ENCODE results near the gene DFFB. TPM values are rescaled to one million over a fixed set of nuclear protein-coding genes. Genes with fewer than 3 reads are reported as not detected.

The DFFB gene
- total and polyA plus RNA-seq, 2 donors (not counting 3 experiments of a cell fraction or from before 2014, with no cell fraction given): 11.7 to 11.8 TPM

DNA sequence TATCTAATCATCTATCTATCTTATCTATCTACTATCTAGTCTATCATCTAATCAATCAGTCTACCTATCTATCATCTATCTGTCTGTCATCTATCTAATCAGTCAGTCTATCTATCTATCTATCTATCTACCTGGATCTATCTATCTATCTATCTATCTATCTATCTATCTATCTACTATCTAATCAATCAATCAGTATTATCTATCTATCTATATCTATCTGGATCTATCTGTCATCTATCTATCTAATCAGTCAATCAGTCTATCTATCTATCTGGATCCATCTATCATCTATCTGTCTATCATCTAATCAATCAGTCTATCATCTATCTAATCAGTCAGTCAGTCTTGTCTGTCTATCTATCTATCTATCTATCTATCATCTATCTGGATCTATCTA lies 69.7 kb downstream of the DFFB start:
- no TSS peak for BruUV-seq (replicated peaks)

More for the DNA sequence above, 69.7 kb downstream of the DFFB start:
- DNase-seq (ENCODE audit: low read depth, low spot score): no peak
- Histone ChIP-seq H2AFZ (ENCODE audit: low read depth, low read length) (no peak overlapping the region), H3K9ac (replicated peaks; ENCODE audit: extremely low read depth, insufficient read depth, low read length) (no peak overlapping the region), H4K20me1 (replicated peaks; ENCODE audit: control insufficient read depth, extremely low read depth, insufficient read depth, low read length) (no peaks in the 10 kb centered on the region), H3K4me3 (replicated peaks in 1 of 3; ENCODE audit: insufficient read depth in 1 of 3, low read depth in 1 of 3, low read length in 3 of 3) (no peak overlapping the region), H3K9me1 (replicated peaks; ENCODE audit: control insufficient read depth, extremely low read depth, insufficient read depth, low read length) (no peaks in the 10 kb centered on the region), H3K4me2 (ENCODE audit: insufficient read depth, low read length) (no peak overlapping the region), H3K79me2 (ENCODE audit: control insufficient read depth, insufficient read depth, low read length) (no peaks in the 10 kb centered on the region), H3K27ac (ENCODE audit: insufficient read depth, low read depth, low read length) (no peak overlapping the region), H3K36me3 (ENCODE audit: control insufficient read depth in 2 of 2, extremely low read depth in 1 of 2, insufficient read depth in 2 of 2, low read length in 2 of 2) (no peaks in the 10 kb centered on the region), H3K9me3 (replicated peaks; ENCODE audit: control insufficient read depth, insufficient read depth, low read length) (no peaks in the 10 kb centered on the region), H3K27me3 (ENCODE audit: control insufficient read depth in 2 of 2, insufficient read depth in 2 of 2, low read length in 2 of 2) (no peaks in the 10 kb centered on the region), H3K4me1 (ENCODE audit: control insufficient read depth, extremely low read depth, insufficient read depth, low read length) (no peaks in the 10 kb centered on the region)
- FAIRE-seq: no peak
- TF ChIP-seq FOS (IDR thresholded peaks at IDR 0.05; ENCODE audit: borderline replicate concordance, insufficient read depth, low read length) (no peak), POLR2AphosphoS5 (IDR thresholded peaks at IDR 0.05; ENCODE audit: insufficient read depth, low read depth, low read length) (no peak), EZH2 (IDR thresholded peaks at IDR 0.05; ENCODE audit: borderline replicate concordance, low read depth, low read length, severe bottlenecking) (no peak), GATA2 (IDR thresholded peaks at IDR 0.05; ENCODE audit: insufficient read depth, insufficient read length, low read depth, low read length) (no peak), JUN (IDR thresholded peaks at IDR 0.05; ENCODE audit: borderline replicate concordance, insufficient read depth, insufficient read length, low read depth) (no peak), MYC (IDR thresholded peaks at IDR 0.05; ENCODE audit: low read depth, low read length) (no peak), CTCF (IDR thresholded peaks at IDR 0.05; ENCODE audit: extremely low read depth in 1 of 2, insufficient read depth in 1 of 2, low read depth in 1 of 2, low read length in 2 of 2) (no peak), POLR2A (IDR thresholded peaks at IDR 0.05; ENCODE audit: low read depth, low read length) (no peak)
- POLR2A ChIA-PET: no interaction called here
- CTCF ChIA-PET: no interaction called here
- dilution Hi-C loops (cut with MboI; ENCODE audit: extremely low pct_ligation_motif_present, low sequenced_read_pairs): no loop called here
- intact Hi-C loops (cut with micrococcal nuclease): no loop called here
